ENCODE results near the gene SETD5. TPM values are rescaled to one million over a fixed set of nuclear protein-coding genes. Genes with fewer than 3 reads are reported as not detected.

Gene SETD5
- total RNA-seq, 1 experiment from 2014 or later: 279 TPM

DNA sequence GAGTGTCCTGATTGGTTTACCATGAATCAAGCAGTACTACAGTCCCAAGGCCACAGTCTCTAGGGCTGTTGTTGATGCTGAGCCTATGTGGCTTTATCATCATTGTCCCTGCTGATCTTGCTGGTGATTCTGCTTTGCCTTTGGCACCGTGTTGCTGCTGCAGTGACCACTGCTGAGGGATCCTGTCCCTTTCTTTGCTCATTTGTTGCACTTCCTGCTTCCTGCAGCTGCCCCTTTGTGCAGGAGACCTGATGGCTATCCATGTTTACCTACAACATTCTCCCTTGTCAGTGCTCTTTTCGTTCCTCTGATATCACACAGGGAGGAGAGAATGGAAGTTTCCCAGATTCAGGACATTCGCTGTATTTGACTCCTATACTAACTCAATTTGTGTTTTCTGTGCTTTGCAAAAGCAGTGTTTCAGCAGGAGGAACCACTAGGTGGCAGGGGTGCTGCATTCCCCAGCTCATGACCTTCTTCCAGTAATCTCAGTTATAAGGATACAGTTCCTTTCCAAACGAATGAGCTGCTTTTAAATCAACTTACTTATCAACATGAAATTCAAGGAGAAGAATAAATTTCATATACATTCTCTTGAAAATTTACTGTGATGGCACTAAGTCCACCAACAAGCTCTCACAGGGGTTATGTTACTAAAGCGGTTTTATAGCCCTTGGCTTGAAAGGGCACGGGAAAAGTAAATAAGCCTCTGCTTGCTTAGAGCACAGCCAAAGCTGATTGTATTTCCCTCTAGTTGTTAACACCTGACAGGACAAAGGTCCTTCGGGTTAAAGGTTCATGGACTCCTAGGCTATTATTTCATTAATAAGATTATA lies 44.3 kb upstream of the SETD5 start:
- ATAC-seq (peak; percentile 74), DNase-seq (ENCODE audit: low spot score) (peak; percentile 72)
- Mint-ChIP-seq H3K4me3 (peak overlapping the region; percentile 45; the same call in 1 of the 2 replicates), H3K27me3 (ENCODE audit: low read depth) (no peaks in the 10 kb centered on the region), H3K36me3 (no peaks in the 10 kb centered on the region), H3K27ac (peak overlapping the region; percentile 97), H3K4me1 (peaks cover 46% of the 10 kb centered on the region), H3K9me3 (no peaks in the 10 kb centered on the region)
- POLR2A ChIA-PET: interaction anchor here (1.5 kb wide), 1 partner anchor 9 kb away, joined by 10 read pairs; the partner anchor contains the start of gene THUMPD3
- TF ChIP-seq ETV6 (CRISPR knock-in tag; IDR thresholded peaks at IDR 0.05): peak; percentile 44; the same call in 1 of the 2 replicates
- TF ChIP-seq NR2C2 (CRISPR knock-in tag; IDR thresholded peaks at IDR 0.05): no peak
- TF ChIP-seq, protein P1, sequence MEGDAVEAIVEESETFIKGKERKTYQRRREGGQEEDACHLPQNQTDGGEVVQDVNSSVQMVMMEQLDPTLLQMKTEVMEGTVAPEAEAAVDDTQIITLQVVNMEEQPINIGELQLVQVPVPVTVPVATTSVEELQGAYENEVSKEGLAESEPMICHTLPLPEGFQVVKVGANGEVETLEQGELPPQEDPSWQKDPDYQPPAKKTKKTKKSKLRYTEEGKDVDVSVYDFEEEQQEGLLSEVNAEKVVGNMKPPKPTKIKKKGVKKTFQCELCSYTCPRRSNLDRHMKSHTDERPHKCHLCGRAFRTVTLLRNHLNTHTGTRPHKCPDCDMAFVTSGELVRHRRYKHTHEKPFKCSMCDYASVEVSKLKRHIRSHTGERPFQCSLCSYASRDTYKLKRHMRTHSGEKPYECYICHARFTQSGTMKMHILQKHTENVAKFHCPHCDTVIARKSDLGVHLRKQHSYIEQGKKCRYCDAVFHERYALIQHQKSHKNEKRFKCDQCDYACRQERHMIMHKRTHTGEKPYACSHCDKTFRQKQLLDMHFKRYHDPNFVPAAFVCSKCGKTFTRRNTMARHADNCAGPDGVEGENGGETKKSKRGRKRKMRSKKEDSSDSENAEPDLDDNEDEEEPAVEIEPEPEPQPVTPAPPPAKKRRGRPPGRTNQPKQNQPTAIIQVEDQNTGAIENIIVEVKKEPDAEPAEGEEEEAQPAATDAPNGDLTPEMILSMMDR (IDR thresholded peaks at IDR 0.05): peak; percentile 68
- TF ChIP-seq GABPB1 (CRISPR knock-in tag; IDR thresholded peaks at IDR 0.05): peak; percentile 3; the same call in 1 of the 2 replicates
- TF ChIP-seq ESRRA (CRISPR knock-in tag; IDR thresholded peaks at IDR 0.05; ENCODE audit: borderline replicate concordance): no peak
- no peak for TF ChIP-seq SP1 (CRISPR knock-in tag; conservative IDR thresholded peaks at IDR 0.05)
- CTCF ChIA-PET: interaction anchor here (0.6 to 2.8 kb wide), 26 partner anchors 9 to 379 kb away, joined by 3 to 43 read pairs (median 4); partner anchors contain the start of genes MTMR14, SETD5 and THUMPD3

DNA sequence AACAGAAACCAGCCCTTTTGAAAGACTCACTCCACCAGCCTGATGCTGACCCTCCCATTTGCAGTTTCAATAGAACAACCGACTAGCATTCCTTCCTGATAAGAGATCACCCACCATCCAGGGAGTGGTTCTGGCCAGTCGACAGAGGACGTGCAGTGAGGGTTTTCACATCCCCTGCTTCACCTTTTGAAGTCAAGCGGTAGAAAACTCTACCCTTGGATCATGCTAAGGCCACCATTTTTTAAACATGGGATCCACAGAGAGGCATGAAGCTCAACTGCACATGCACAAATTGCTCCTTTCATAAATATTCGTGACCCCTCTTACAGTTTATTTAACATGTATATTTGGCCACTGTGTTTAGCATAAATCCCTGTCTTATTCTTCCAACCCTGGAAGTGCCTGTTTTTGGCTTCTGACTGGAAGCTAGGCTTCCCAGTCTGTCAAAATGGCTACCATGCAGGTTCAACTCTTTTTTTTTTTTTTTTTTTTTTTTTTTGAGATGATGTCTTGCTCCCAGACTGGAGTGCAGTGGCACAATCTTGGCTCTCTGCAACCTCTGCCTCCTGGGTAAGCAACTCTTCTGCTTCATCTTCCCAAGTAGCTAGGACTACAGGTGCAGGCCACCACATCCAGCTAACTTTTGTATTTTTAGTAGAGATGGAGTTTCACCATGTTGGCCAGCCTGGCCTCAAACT lies 35.6 kb upstream of the SETD5 start:
- Mint-ChIP-seq H3K27ac (no peak overlapping the region), H3K36me3 (peaks cover 24% of the 10 kb centered on the region), H3K4me3 (peak overlapping the region; percentile 86), H3K4me1 (peaks cover 8% of the 10 kb centered on the region), H3K27me3 (ENCODE audit: low read depth) (peaks cover 5% of the 10 kb centered on the region), H3K9me3 (no peaks in the 10 kb centered on the region)
- CTCF ChIA-PET: interaction anchor here (0.8 to 3.2 kb wide), 4 partner anchors 9 to 374 kb away, joined by 3 to 43 read pairs (median 6); no protein-coding TSS in a partner anchor
- ATAC-seq (no peak), DNase-seq (ENCODE audit: low spot score) (no peak)
- POLR2A ChIA-PET: interaction anchor here (0.7 to 2.9 kb wide), 3 partner anchors 9 to 749 kb away, joined by 7 to 36 read pairs (median 10); partner anchors contain the start of gene SETD5
- TF ChIP-seq, protein P2, sequence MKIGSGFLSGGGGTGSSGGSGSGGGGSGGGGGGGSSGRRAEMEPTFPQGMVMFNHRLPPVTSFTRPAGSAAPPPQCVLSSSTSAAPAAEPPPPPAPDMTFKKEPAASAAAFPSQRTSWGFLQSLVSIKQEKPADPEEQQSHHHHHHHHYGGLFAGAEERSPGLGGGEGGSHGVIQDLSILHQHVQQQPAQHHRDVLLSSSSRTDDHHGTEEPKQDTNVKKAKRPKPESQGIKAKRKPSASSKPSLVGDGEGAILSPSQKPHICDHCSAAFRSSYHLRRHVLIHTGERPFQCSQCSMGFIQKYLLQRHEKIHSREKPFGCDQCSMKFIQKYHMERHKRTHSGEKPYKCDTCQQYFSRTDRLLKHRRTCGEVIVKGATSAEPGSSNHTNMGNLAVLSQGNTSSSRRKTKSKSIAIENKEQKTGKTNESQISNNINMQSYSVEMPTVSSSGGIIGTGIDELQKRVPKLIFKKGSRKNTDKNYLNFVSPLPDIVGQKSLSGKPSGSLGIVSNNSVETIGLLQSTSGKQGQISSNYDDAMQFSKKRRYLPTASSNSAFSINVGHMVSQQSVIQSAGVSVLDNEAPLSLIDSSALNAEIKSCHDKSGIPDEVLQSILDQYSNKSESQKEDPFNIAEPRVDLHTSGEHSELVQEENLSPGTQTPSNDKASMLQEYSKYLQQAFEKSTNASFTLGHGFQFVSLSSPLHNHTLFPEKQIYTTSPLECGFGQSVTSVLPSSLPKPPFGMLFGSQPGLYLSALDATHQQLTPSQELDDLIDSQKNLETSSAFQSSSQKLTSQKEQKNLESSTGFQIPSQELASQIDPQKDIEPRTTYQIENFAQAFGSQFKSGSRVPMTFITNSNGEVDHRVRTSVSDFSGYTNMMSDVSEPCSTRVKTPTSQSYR (CRISPR knock-in tag; IDR thresholded peaks at IDR 0.05): no peak
- TF ChIP-seq SP1 (CRISPR knock-in tag; conservative IDR thresholded peaks at IDR 0.05): no peak
- no peak for TF ChIP-seq ESRRA (CRISPR knock-in tag; IDR thresholded peaks at IDR 0.05; ENCODE audit: borderline replicate concordance)
- TF ChIP-seq, protein P3, sequence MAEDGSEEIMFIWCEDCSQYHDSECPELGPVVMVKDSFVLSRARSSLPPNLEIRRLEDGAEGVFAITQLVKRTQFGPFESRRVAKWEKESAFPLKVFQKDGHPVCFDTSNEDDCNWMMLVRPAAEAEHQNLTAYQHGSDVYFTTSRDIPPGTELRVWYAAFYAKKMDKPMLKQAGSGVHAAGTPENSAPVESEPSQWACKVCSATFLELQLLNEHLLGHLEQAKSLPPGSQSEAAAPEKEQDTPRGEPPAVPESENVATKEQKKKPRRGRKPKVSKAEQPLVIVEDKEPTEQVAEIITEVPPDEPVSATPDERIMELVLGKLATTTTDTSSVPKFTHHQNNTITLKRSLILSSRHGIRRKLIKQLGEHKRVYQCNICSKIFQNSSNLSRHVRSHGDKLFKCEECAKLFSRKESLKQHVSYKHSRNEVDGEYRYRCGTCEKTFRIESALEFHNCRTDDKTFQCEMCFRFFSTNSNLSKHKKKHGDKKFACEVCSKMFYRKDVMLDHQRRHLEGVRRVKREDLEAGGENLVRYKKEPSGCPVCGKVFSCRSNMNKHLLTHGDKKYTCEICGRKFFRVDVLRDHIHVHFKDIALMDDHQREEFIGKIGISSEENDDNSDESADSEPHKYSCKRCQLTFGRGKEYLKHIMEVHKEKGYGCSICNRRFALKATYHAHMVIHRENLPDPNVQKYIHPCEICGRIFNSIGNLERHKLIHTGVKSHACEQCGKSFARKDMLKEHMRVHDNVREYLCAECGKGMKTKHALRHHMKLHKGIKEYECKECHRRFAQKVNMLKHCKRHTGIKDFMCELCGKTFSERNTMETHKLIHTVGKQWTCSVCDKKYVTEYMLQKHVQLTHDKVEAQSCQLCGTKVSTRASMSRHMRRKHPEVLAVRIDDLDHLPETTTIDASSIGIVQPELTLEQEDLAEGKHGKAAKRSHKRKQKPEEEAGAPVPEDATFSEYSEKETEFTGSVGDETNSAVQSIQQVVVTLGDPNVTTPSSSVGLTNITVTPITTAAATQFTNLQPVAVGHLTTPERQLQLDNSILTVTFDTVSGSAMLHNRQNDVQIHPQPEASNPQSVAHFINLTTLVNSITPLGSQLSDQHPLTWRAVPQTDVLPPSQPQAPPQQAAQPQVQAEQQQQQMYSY (CRISPR knock-in tag; IDR thresholded peaks at IDR 0.05): no peak
- TF ChIP-seq NFE2L1 (CRISPR knock-in tag; IDR thresholded peaks at IDR 0.05): no peak
- TF ChIP-seq RELA (CRISPR knock-in tag; IDR thresholded peaks at IDR 0.05; ENCODE audit: borderline replicate concordance): no peak
- TF ChIP-seq, protein P4, sequence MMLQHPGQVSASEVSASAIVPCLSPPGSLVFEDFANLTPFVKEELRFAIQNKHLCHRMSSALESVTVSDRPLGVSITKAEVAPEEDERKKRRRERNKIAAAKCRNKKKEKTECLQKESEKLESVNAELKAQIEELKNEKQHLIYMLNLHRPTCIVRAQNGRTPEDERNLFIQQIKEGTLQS (CRISPR knock-in tag; conservative IDR thresholded peaks at IDR 0.05): no peak
- TF ChIP-seq, protein P5, sequence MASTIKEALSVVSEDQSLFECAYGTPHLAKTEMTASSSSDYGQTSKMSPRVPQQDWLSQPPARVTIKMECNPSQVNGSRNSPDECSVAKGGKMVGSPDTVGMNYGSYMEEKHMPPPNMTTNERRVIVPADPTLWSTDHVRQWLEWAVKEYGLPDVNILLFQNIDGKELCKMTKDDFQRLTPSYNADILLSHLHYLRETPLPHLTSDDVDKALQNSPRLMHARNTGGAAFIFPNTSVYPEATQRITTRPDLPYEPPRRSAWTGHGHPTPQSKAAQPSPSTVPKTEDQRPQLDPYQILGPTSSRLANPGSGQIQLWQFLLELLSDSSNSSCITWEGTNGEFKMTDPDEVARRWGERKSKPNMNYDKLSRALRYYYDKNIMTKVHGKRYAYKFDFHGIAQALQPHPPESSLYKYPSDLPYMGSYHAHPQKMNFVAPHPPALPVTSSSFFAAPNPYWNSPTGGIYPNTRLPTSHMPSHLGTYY (CRISPR knock-in tag; IDR thresholded peaks at IDR 0.05): no peak
- TF ChIP-seq ZNF232 (CRISPR knock-in tag; IDR thresholded peaks at IDR 0.05): no peak
- TF ChIP-seq, protein P6, sequence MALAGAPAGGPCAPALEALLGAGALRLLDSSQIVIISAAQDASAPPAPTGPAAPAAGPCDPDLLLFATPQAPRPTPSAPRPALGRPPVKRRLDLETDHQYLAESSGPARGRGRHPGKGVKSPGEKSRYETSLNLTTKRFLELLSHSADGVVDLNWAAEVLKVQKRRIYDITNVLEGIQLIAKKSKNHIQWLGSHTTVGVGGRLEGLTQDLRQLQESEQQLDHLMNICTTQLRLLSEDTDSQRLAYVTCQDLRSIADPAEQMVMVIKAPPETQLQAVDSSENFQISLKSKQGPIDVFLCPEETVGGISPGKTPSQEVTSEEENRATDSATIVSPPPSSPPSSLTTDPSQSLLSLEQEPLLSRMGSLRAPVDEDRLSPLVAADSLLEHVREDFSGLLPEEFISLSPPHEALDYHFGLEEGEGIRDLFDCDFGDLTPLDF (CRISPR knock-in tag; IDR thresholded peaks at IDR 0.05): no peak
- TF ChIP-seq, protein P7, sequence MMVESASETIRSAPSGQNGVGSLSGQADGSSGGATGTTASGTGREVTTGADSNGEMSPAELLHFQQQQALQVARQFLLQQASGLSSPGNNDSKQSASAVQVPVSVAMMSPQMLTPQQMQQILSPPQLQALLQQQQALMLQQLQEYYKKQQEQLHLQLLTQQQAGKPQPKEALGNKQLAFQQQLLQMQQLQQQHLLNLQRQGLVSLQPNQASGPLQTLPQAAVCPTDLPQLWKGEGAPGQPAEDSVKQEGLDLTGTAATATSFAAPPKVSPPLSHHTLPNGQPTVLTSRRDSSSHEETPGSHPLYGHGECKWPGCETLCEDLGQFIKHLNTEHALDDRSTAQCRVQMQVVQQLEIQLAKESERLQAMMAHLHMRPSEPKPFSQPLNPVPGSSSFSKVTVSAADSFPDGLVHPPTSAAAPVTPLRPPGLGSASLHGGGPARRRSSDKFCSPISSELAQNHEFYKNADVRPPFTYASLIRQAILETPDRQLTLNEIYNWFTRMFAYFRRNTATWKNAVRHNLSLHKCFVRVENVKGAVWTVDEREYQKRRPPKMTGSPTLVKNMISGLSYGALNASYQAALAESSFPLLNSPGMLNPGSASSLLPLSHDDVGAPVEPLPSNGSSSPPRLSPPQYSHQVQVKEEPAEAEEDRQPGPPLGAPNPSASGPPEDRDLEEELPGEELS (CRISPR knock-in tag; IDR thresholded peaks at IDR 0.05): no peak
